ENCODE results near the gene PDLIM5.

Gene PDLIM5

DNA sequence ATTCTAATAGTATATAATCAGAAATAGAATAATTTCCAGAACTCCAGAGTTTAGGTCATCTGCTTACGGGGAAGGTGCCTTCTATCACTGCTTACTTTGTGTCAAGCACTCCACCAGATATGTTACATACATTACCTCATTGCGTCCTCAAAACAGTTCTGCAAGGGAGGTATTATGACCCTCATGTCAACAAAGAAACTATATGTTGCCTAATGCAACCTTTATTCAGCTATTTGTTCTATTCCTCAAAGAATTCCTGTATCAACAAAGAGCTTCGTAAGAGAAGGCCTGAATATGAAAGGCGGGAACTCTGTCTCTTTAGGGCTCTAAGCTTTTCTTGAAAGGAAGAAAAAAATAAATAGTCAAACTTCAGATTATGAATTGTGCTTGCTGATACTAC, 114.7 kb downstream of the PDLIM5 start:
- no peak for DNase-seq

DNA sequence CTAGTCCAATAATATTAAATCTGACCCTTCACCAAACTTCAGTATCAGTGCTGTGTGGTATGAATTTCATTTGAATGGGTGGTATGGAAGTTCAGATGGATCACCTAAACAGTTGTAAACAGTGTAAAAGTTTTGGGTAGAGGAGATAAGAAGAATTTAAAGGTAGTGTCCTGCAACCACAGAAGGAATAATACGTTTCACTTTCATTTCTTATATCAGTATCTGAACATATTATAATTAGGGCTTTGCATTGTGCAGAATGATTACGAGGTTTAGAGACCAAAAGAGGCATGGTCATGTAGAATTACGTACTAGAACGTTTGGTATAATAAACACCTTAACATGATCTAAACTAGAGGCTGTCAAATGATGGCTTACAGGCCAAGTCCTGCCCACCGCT, 116.1 kb downstream of the PDLIM5 start:
- DNase-seq = no peak

DNA sequence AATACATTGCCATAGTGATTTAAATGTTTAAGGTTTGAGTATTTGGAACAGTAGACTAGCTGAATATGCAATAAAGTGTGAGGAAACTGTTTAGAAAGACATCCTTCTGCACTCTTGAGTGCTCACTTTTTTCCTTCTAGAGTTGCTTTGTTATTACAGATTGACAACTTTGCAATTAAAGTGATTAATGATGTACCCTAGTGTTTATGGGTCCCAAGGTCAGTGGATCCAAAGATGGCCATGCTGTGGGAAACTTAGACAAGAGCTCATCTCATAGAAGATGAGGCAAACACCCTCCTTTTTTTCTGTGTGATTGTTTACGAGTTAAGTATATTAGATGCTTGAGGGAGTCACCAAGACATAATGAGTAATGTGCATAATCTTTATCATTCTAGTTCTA, 118.8 kb downstream of the PDLIM5 start:
- DNase-seq = no peak

DNA sequence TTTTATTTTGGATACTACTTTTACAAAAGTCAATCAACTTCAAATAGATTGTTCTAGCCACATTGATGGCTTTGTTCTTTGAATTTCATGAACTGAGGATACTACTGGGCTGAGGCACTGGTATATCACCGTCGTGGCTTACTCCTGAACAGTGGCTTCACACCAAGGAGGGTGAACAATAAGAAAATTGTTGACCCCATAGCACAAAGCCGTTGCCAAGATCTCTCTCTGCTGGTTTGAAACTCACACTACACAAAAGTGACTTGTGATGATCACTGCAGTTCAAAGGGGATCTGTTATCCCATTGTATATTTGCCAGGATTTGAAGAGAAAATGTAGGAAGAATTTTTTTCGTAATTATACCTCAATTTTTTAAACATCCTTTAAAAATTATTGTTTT, 119.6 kb downstream of the PDLIM5 start:
- DNase-seq = no peak

DNA sequence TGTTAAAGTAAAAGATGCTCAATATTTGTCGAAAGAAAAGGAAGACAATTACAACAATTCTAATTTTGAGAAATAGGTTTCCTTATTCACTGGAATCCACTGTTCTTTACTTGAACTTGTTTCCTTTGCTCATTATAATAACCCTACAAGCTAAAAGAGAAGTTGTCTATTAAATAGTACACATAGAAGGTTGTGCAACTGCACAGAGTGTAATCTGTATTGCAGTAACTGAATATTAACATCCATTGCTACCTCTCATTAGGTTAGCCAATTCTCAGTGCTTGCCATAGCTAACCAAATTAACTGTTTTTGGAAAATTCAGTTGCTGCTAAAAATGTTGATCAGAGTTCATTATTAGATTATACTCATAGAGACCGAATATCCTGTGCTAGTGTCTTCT, 120.0 kb downstream of the PDLIM5 start:
- no peak for DNase-seq

DNA sequence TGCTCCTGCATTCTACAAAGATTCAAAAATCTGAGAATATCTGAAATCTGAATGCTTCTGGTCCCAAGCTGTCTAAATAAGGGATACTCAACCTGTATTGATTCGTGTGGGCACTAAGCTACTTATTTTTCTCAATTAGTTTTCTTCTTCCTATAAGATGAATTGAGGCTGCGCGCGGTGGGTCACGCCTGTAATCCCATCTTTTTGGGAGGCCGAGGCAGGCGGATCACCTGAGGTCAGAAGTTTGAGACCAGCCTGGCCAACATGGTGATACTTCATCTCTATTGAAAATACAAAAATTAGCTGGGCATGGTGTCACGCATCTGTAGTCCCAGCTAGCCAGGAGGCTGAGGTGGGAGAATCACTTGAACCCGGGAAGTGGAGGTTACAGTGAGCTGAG, 122.3 kb downstream of the PDLIM5 start:
- DNase-seq = no peak

DNA sequence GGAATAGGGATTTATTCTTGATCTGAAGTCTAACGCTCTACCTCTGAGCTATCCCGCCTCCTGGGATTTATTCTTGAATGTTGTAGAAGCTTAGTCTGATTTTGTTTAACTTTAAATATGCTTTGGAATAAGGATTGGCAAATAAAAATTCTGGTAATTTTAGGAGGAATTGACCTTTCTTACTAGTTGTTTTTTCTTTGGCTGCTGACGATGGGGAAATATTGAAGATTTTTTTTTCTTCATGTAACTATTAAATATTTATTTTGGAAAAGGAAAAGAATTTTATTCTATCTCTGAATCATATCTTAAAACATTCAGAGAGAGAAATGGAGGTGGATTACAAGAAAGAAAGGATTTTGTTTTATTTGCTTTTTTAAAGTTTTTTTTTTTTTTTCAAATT, 122.9 kb downstream of the PDLIM5 start:
- DNase-seq = no peak

DNA sequence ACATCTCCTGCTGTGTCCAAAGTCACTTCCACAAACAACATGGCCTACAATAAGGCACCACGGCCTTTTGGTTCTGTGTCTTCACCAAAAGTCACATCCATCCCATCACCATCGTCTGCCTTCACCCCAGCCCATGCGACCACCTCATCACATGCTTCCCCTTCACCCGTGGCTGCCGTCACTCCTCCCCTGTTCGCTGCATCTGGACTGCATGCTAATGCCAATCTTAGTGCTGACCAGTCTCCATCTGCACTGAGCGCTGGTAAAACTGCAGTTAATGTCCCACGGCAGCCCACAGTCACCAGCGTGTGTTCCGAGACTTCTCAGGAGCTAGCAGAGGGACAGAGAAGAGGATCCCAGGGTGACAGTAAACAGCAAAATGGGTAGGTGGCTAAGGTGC, 123.9 kb downstream of the PDLIM5 start:
- no peak for DNase-seq

DNA sequence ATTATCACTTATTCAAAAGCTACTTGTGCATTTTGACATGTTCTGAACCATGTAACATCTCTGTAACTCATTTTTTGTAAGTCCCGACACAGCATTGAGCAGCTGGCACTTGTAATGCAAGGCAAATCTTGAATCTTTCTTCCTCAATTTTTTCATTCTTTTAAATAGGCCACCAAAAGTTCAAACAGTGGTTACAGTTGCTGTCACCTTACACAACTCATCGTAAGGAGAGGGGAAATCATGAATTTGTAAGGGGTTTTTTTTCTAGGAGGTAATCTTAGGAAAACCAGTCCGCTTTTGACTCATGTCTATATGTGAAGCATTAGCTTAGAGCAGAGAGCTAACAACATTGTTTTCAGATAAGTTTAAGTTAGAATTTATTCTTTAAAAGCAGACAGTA, 124.5 kb downstream of the PDLIM5 start:
- DNase-seq = no peak

DNA sequence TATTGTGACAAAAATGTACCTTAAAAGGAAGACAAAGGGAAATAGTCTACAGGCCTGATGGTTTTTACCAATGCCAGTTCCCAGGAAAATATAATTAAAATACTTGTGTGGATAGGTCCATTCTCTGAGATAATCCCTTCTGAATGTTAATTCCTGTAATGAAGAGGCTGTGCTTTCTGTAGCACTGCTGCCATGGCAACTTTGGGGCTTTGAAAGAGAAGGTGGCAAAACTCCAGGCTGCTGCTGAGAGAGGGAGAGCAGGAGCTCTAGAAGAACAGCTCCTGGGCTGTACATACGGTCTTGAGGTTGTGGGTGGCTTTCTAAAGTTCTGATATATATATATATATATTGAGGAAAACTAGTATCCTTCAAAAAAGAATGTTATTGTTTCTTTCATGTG, 125.4 kb downstream of the PDLIM5 start:
- peak; percentile 77 for DNase-seq

DNA sequence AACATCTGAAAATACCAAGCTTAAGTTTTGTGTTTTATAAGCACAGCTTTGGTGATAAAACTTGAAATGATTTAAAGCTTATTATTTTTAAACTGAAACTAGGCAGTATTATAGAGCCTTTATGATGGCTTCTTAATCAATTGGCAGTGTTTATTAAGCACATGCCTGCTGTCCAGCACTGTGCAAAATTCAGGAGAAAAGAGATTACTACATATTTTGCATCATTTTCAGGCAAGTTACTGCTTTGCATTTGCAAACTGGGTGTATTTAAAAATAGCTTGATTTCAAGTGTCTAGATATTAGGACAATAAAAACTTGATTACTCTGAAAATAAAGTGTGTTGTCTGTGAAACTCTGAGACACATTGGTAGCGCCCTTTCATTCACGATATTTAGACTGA, 126.5 kb downstream of the PDLIM5 start:
- no peak for DNase-seq

DNA sequence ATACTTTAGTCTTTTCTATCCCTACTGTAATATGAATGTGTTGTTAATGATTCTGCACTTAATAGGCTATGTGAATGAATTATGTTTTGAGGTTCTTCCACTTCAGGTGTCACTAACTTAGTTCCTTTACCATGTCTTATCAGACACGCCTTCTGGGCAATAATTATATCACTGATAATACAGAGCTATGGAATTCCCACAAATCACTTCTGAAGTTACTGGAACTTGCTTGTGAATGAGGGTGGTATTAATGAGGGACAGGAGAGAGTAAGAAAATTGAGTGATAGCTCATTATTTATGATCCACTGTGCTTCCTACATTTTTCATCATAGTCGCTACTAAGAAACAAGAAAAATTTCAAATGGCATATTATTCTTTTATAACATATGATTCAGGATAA, 130.0 kb downstream of the PDLIM5 start:
- no peak for DNase-seq

DNA sequence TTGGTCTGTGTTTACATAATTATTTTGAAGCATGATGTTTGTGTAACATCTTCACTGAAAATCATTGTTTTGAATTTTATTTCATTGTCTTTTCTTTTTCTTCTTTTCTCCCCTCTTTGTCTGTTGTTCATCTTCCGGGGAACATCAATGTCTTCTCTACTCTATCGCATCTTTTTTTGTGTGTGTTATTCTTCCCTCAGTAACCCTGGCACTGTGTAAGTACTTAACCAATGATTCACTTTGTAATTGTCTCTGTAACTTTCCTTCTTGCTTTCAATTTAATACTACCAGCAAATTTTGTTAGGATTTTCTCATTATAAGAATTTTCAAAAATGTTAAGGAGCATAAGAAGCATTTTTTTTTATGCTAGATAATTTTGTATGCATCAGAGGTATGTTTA, 130.8 kb downstream of the PDLIM5 start:
- no peak for DNase-seq

DNA sequence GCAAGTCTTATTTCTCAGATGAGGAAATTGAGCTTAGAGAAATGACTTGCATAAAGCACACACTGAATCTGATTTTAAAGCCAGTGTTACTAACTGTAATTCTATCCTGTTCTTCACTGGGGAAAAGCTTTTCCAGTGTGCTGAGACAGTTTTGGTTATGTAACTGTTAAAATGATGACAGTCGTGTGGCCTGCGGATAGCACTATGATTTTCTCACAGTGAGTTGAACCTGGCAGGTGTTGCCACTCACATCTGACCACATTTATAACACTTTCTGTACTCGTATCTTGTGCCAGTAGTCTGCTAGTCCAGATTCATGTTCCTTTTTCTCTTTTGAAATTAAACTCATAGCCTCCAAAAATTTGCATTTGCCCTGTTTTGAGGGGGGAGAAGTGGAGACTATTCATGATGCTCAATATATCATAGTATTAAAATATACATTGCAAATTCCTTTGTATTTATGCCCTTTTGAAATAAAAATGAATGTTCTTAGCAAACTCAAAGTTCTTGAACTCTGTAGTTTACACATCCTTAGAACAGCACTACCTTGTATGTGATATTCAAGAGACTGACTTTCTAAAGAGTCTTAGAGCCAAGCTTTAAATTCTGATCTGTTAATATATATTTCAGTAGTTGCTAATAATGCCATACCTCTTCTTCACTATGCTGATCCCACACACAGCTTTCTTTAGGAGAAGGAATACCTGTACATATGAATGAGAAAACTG, 132.3 kb downstream of the PDLIM5 start:
- no peak for DNase-seq

DNA sequence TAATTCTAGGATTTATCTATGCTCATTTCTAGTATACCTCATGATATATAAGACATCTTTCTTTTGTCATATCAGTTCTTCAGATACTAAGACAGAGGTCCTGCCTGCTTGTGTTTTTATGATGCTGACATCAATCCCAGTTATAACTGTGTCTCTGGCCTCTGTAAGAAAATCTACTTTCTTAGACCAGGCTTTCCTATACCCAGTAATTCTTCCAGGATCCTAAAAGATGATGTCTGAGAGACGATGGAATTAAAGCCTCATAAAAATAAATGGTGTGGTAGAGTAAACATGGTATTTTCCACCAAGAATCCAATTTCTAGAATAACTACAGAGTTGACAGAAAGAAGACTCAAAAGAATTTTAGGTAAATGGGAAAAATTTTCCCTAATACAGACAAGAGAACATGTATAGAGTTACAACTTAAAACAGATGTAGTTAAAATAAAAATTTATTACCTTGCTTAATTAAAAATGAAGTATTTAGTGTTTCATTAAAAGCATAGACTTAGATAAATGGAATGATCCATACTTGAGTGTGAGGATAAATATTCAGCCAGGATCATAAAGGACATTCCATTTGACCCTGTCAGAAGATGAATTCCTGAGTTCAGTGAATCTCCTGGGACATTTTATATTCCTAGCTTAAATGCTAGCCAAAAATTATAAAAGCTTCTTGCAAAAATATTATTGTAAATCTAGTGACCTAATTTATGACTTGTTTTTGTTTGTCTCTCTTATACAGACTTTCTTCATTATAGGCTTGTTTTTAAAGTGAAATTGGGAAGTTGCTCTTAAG, 137.4 kb downstream of the PDLIM5 start:
- DNase-seq = no peak

DNA sequence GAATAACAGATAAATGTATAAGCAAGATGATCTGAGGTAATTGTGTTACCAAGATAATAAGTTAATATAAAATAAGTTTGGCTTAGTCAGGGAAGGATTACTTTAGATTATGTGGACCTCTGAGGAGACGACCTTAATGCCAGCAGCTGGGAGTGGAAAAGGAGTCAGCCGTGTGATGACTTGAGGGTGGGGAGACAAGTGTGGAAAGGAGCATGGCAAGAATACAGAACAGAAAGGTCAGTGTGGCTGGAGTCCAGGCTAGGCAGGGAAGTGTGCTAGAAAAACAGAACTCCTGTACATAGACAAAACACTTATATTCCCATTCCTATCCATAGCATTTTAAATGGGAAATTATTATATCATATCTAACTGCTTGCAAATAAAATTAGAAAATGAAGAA, 138.8 kb downstream of the PDLIM5 start:
- no peak for DNase-seq

DNA sequence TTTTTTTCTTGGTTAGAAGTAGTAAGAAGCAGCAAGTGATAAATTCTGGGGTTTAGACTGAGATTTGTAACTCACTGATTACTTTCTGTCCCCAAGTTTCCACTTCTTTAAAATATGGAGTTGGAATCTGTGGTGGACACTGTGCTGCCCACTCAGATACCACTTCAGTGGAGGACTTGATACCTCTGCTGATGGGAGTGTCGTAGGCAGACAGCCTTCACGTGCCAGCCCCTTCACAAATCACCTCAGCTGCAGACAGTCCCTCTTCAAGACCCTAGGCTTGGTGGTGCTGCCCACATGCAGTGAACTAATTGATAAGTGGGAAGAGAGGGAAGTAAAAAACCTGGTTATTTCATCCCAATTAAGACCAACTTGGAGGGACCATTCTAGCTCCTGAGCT, 139.5 kb downstream of the PDLIM5 start:
- DNase-seq = no peak

DNA sequence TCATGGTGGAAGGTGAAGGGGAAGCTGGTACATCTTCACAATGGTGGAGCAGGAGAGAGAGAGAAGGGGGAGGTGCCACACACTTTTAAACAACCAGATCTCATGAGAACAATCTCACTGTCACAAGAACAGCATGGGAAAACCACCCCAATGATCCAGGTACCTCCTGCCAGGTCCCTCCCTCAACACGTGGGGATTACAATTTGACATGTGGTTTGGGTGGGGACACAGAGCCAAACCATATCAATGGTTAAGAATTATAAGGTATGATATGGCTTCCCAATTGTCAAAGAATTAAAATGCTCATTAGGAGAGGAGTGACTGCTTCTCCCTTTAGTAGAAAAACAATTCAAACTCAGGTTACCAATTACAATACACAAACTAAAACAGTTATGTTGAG, 143.3 kb downstream of the PDLIM5 start:
- DNase-seq = no peak

DNA sequence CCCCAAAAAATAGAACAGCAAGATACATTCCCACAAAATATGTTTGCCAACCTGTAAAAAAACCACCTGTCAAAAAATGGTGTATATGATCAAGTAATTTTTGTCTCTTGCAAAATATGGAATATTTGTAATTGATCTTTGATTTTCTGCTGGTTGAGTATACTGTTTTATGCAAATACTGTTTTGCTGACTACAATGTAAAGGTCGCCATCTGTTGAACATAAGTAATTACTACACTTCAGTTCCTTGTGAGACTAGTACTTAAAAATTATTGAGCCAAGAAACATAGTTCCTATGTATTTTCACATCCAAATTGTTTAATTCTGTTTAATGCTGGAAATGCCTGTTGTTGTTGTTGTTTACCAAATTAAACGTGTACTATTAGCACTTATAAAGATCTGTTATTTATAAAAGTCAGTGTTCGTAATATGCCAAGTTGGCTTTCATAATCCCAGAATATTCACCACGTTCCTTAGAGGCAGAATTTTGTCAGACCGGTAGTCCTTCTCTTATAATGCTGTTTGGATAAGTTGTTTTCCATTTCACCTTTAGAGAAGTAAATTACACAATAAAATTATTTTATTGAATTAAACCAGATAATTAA, 144.2 kb downstream of the PDLIM5 start:
- DNase-seq = peak; percentile 43

DNA sequence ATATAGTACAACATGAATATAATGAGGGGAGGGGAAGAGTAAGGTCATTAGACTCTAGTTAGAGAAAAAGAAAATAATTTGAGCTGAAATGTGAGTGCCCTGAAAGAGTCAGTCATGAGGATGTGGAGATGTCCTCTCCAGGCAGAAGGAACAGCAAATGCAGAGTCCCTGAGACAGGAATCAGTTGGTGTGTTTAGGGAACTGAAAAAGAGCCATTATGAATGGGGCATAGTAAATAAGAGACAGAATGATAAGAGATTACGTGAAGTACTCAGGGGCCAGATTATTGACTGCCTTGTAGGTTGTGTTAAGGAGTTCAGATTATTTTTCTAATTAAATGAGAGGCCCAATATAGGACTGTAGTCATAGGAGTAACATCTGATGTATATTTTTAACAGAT, 147.0 kb downstream of the PDLIM5 start:
- no peak for DNase-seq

DNA sequence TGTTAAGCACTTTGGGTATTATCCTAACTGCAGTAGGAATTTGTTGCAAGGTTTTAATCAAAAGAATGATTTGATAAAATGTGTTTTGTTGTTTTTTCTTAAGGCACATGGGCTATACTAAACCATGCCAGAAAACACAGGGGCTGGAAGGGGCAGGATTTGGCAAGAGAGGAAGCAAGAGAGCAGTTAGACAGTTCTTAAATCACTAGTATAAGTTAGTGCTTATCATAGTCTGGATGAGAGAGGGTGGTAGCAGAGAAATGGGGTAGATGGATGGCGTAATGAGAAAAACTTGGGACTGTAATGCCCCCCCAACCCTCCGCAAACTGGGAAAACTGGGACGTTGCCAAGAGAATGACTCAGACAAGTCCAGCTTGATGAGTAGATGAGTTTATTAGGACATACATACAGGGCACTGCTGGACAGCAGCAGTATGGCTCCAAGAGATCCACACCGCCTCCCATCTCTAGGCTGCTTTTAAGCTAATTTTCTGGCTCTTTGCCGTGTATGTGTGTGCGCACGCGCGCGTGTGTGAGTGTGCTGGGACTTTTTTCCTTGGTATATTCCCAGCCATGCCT, 151.5 kb downstream of the PDLIM5 start:
- DNase-seq = no peak

DNA sequence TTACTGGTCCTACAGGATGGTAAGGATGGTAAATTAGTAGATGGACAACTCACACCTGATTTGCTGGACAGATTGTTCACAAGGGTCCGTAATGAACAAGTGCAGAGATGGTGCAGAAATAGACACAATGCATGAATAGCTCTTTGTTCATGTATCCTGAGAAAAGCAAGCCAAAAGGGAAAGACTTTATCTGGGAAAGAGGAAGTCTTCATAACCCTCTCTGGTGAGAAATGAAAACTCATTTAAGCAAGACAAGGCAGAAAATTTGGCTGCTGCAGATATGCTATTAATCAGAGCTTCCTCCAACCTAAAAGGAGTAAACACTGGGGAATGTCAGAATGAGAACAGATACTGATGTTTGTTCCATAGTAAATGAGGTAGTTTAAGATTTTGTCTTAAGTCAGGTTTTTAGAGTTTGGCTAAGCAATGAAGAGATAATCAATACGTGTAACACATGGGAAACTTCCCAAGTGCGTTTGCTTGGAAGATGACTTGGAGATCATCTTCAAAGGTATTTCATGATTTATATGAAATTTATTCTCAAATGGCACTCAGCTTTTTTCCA, 153.6 kb downstream of the PDLIM5 start:
- DNase-seq = no peak

DNA sequence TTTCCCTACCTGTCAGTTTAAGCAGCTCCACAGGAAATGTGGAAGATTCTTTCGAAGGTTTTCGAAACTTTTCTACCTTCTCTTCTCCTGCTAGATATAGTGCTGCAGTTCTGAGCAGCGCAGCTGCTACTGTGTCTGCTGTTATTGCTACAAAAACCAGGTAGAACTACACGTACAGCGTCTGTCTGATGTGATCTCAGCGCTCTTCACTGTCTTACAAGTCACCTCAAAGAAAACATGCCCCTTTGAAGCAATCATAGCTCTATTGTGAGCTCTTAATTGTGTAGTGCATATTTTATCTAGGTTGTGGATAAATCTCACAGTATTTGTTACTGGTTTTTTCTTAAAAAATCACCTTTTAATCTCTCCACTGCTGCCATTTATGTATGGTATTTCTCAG, 158.4 kb downstream of the PDLIM5 start:
- no peak for DNase-seq

DNA sequence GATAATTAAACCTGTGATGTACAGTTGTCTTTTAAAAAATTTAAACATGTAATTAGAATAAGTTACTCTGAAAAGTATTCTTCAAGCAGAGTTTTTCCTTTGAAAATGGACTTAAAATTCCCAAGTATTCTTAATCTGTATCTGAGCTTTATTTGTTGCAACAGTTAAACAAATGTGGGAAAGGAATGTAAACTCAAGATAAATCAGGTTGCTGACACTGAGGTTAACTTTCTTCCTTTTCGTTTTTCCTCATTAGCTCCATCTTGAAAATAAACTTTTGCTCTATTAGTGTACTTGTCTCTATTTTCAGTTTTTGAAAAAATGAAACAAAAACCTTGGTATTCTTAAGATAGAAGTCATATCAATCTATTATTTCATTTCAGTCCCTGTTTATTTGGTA, 161.5 kb downstream of the PDLIM5 start:
- DNase-seq = no peak

Data from NCI-H1105 treated with DMSO at 0.1 percent for 48 hours (cell line).